Activated naive CD4-positive, alpha-beta T cell treated with anti-CD3 and anti-CD28 coated beads, Interleukin-2, amount 50 U/mL, for 16 hours (primary cell): ENCODE data around the gene TIMD4.

Source experiments
- DNase-seq: peaks from one replicate; pipeline ENCODE4 v3.0.0-alpha.2; 2020

Gene TIMD4

DNA sequence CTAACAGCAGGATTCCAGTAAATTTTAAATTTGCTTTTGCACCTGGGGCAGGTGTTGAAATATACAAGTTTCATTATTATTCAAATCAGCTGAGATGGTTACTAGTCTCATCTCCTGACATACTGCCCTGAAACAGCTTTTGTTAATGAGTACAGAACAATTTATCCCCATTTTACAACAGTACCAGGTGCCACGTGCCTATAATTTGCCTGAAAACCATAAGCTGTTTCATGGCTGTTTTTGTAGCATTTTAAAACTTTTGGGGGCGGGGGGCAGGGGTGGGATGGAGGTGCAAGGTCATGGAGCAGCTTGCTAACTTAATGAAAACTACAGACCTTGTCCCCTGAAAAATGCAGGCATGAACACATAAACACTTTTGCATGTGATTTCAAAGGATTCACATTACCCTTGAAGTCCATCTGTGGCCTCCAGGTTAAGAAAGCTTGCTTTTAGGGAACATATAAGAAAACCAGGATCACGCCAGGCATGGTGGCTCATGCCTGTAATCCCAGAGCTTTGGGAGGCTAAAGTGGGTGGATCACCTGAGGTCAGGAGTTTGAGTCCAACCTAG lies 42.1 kb downstream of the TIMD4 start:
- no peak for DNase-seq

DNA sequence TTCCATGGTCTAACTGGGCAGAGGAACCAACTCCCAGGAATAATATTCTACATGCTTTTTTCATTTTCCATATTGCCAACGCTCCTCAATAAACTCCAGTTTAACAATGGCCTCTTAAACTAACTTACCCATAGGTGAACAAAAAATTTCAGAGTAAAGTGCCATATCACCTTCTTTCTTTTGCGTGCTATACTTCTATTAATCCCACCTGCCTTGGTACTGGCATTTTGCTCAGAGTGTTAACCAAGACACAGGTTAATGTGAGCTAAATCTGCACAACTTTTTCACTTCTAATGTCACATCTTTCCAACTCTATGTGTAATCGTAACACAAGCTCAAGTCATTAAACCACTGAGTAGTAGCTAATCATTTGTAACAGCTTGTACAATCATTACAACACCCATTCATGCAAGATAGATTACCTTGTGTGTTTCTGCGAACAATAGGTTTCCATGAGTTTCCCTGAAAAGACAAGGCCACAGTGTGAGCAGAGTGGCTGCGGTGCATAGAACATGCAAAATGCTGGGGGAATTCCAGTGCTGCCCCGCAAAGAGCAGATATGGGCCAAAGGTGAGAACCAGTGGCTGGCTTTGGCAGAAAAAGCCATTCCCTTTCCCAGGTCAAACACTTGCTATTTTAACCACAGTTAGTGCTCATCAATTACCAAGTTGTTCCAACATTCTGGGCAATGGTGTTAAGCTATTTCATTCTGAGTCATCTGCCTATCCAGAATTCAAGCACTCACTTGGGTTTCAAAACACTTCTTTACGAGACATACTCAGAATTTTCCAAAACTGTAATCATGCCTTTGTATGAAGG lies 42.8 kb downstream of the TIMD4 start:
- peak; percentile 53 for DNase-seq

DNA sequence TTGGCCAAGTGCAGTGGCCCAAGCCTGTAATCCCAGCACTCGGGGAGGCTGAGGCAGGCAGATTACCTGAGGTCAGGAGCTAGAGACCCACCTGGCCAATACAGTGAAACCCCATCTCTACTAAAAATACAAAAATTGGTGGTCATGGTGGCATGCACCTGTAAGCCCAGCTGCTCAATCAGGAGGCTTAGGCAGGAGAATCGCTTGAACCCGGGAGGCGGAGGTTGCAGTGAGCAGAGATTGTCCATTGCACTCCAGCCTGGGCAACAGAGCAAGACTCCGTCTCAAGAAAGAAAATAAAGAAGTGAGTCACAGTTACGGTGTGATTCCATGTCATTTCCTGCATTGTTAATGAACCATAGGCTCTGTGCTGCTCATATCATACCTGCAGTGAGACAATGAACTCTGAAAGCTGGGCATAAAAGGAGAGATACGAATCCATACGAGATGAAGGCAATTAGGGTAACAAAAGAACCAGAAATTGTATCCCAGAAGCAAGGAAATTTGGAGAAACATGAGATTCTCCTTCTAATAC lies 44.6 kb downstream of the TIMD4 start:
- DNase-seq: no peak

DNA sequence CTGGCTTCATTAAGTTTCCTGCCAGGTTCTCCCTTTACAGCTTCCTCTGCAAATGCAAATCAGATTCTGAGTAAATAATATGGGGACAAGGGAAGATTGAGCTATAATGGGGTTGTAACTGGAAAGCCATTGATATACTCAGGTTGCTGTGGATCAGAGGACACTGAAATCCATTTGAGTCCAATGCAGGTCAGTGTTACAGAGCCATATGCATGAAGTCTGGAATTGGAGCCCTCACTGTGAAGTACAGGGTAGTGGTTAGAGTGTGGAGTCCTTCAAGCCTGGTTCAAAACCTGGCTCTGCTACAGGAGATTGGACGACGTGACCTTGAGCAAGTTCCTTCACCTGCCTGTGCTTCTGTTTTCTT lies 48.7 kb downstream of the TIMD4 start:
- no peak for DNase-seq

DNA sequence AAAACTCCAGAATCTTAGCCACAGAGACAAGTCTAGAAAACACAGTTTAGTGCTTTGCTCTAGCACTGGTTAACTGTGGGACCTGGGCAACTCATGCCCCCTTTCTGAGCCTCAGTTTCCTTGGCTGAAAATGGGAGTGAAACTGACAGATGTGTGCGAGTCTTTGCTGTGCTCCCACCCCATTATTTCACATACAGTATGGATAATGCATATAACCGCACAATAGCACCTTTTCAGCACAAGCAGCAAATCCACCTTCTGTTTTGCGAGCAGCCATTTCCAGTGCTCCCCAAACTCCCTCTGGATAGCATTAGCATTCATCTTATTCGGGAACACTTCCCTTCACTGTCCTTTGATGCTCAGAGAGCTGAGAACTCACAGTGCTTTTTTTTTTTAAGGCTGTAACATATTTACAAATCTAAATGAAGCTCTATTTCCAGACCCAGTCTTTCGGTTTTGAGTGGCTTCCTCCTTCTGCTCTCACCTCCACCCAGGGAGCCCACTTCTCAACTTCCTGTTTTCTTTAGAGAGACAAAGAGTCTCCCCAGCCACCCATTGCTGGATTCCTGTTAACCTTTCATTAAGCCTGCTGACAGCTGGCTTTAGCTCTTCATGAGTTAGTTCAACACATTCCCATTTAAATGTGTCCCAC lies 49.2 kb downstream of the TIMD4 start:
- no peak for DNase-seq

DNA sequence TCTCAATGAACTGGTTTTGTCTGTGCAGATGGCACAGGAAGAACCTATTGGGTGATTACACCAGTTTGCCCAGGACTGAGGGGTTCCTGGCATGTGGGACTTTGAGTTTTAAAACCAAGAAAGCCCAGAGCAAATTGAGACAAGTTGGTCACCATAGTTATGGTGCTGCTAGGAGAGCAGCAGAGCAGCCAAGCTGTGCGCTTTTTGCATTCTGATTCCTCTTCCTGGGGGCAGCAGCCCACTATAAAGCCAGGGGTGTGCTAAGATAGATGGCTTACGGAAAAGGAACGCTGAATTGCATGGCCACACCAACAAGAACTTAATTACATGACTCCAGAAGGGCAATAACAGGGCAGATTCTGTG lies 49.7 kb downstream of the TIMD4 start:
- no peak for DNase-seq

DNA sequence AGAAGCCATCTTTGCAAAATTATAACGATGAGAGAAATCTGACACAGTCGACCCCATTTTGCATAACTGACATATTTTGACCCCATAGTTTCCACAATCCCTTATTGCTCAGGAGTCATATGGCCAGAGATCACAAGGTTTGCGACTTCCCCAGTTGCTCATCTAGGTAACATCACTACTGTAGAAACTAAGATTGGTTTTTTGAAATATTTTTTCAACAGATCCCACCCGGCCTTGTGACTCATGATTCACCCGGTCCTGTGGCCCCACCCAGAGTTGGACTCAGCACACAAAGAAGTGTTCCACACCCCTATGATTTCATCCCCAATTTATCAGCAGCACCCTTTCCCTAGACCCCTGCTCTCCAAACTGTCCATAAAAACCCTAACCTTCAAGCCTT lies 50.2 kb downstream of the TIMD4 start:
- DNase-seq: peak; percentile 17

DNA sequence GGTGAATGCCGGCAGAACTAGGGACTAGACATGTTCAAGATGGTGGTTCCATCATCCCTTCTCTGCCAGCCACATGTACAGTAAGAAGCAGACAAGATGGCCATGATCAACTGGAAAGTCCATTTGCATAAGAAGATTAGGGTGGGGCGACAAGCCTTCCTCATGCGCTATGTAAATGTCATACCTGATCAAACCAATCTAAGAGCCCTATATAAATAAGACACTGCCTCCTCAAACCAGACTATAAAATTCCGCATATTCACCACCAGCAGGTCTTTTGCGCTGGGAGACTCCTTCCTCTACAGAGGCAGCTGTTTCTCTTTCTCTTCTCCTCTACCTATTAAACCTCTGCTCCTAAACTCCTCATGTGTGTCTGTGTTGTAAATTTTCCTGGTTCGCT lies 53.8 kb downstream of the TIMD4 start:
- no peak for DNase-seq

DNA sequence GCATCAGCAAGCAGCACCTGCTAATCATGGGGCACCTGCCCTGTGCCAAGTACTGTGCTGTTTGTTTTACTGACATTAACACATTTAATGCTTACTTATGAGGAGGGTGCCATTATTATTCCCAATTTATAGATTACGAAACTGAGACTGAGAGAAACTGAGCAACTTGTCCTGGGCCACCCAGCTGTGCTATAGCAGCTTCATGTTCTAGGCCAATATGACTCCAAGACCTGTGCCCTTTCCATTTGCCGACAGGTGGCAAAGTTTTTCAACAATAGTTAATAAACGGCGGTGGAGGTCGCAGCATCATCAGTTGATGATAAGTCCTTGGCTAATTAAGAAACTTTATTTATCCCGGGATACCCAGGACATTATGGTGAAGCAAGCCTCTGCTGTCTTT lies 55.4 kb downstream of the TIMD4 start:
- DNase-seq: no peak

DNA sequence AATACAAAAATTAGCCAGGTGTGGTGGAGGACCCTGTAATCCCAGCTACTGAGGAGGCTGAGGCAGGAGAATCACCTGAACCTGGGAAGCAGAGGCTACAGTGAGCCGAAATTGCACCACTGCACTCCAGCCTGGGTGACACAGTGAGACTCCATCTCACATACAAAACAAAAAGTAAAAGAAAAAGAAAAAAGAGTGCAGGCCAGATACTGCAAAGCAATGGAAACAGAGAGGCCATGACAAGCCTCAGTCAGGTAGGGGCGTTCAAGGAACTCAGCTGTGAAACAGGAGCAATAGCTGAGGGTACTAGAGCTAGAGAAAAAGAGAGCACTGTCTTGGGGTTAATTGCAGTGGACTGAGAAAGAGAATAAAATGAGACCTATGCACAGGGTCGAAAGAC lies 56.2 kb downstream of the TIMD4 start:
- no peak for DNase-seq

DNA sequence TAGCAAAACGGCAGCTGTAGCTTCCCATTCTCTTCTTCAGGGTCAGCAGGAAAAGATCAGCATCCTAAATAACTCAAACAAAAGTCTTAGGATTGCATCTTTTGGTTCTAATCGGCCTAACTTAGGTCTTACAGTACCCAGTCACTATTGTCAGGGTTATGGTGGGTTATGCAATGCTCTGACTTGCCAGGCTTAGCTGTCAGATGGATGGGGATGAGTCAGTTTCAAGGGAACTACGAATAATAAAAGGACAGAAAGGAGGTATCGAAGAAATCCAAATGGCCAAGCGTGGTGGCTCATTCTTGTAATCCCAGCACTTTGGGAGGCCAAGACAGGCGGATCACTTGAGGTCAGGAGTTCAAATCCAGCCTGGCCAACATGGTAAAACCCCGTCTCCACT lies 66.5 kb downstream of the TIMD4 start:
- DNase-seq: no peak

DNA sequence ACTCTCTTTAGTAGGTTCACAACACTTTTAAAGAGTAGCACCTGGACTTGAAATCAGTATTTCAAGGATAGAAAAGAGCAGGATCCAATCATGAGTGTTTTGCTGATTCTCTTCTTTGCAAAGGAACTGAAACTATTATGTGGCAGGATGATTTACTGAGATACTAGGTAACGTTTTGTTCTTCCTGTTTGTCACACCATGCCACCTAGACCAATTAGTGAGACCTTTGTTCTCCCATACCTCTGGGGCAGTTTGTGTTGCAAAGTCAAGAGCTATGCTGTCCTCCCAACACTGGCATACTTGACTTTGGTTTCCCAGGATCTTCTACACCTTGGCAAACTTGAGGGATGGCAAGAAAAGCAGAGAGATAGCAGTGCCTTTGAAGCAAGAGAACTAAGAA lies 69.5 kb downstream of the TIMD4 start:
- DNase-seq: no peak

DNA sequence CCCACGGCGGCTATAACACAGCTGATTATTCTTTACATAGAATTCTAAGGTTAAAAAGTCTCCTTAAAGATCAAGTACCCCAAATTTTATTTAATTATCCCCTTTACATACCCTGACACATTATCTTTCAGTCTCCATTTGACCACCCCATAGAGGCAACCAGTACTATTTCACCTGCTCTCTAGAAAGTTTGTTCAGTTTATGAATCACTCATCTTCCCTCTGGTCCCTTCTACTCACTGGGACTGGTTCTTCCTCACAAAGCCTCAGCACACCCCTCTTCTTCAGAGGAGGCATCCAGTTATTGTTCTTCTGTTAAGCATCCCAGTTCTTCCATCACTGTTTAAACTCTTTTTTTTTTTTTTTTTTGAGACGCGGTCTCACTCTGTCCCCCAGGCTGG lies 70.2 kb downstream of the TIMD4 start:
- DNase-seq: no peak

DNA sequence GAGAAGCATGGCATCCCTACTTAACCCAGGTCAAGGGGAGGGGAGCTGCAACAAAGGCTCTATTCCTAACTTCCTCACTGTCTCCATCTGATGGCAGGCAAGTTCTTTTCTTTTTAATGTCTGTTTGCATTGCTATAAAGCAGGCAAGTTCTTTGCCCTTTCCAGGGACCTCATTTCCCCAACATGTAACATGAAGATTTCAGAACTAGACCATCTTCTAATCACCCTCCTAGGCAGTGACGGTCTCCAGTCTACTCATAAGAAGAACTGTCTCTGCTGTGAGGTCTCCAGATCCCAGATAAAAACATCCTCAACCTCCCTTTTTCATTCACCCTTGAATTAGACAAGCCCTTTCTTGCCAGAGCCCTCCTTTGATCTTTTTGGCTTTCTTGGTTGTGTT lies 70.8 kb downstream of the TIMD4 start:
- no peak for DNase-seq

DNA sequence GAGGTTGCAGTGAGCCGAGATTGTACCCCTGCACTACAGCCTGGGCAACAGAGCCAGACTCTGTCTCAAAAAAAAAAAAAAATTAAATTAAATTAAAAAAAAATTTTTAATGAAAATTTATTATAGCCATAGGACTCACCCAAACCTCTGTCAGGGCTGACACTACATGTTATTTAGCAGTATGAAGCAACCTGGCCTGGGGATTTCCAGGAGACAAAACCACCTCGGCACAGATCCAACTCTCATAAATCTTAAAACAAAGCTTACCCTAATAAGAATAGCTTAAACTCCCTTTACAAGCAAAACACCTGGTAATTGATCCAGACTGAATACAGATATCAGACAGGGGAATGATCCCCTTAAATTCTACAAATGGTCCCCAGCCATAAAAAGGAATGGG lies 74.5 kb downstream of the TIMD4 start:
- no peak for DNase-seq

DNA sequence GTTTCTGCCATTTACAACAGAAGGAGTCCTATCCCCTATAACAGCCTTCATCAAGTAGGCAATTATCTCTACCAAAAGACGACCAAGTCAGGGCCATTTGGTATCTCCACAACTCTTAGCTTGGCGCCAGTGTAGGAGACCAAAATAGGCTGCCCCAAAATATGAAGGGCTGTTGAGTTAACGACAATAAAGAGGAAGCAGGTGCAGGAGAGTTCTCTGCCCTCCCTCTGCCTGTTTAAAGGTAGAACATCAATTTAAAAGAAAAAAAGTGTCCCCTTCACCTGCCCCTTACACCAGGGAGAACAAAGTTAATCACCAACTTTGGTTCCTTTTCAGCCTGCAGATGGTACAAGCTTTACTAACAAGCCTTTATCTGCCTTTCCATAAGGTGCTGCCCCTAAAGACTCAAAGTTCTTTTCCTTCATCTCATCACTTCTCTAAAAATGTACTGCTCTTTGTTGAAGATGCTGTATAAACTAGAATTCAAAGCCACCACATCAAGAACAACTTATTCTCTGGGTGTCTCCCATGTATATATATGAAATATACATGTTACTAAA lies 79.6 kb downstream of the TIMD4 start:
- no peak for DNase-seq

DNA sequence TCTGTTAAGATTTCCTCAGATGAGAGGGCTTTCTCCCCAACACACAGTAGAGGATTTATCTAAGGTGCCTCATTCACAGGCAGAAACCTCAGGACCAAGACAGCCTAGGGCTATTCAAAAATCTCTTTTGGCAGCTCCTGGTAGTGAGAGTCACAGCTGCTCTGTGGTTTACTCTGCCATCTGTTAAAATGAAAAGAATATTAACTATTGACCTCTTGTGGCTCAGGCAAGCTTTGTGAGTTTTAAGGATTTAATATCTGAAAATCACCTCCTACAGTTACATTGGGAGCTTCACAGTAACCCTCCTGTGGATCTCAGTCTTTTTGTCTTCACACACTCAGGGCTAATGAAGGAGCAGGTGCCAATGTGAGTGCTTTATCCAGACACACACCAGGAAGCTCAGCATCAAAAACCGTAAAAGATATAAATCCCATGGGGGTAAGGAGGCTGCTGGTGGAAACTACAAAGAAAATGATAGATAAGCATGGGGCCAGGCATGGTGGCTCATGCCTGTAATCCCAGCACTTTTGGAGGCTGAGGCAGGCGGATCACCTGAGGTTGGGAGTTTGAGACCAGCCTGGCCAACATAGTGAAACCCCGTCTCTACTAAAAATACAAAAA lies 83.3 kb downstream of the TIMD4 start:
- no peak for DNase-seq

DNA sequence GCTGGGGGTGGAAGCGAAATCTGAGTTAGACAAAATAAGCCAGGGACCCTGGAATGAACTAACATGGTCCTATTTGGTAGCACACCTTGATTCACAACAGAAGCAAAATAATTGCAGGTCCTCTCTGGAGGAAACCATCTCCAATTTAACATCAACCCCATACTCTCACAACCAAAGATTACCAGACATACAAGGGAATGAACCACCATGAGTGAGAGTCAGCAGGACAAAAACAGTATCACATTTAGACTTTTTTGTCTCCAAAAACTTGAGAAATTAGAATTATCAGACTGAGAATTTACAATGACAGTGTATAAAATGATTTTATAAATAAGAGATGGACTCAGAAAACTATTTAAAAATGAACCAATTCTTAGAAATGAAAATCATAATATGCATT lies 91.8 kb downstream of the TIMD4 start:
- DNase-seq: no peak

DNA sequence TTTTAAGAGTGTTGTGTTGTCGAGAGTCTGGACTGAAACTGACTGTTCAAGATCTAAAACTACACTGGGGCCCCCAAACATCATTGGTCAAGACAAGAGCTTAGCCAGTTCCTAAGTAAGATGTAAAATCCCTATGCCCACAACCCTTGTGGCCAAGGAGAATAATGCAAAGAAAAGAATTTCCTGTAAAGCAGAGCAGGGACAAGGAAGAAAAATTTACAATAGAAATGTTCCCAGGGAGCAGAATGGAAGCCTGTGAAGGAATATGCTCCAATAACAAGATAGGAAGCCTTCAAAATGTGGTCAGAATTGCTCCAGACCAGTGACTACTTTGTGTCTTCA lies 92.6 kb downstream of the TIMD4 start:
- no peak for DNase-seq
